ENCODE results near the gene IQCF2.
"Not testable (repeated sequence)": the region's sequence is repeated elsewhere in the genome, so short reads cannot be mapped to it uniquely, and the experiment has no call there.

Gene IQCF2

DNA sequence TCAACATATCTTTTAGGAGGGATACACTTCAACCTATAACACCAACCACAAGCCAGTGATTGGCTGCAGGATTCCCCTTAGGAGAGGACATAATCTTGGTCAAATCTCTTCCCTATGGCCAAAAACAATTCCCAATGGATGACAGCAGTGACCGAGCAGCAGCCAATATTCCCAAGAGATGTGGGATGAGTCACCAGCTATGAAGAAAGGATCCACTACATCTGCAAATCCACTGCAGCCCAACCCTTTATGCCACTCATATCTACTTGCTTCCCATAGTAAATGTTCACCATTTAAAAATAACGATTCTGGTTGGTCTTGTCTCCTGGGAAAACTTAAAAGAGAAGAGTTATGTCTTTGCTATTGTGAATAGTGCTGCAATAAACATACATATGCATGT, 18.5 kb downstream of the IQCF2 start:
- no peak for DNase-seq (ENCODE audit: low spot score)

GRCh38 chr3:51886447-51886846, 25.0 kb downstream of the IQCF2 start:
- DNase-seq (ENCODE audit: low spot score) = no peak

- no peak for DNase-seq (ENCODE audit: low spot score)
Measured at GRCh38 chr3:51887620-51888019, 26.2 kb downstream of the IQCF2 start.

GRCh38 chr3:51888463-51889105, 27.2 kb downstream of the IQCF2 start:
- DNase-seq (ENCODE audit: low spot score) = no peak

- peak; percentile 62 for DNase-seq (ENCODE audit: low spot score)
Measured at GRCh38 chr3:51891242-51892039, 30.0 kb downstream of the IQCF2 start.

DNA sequence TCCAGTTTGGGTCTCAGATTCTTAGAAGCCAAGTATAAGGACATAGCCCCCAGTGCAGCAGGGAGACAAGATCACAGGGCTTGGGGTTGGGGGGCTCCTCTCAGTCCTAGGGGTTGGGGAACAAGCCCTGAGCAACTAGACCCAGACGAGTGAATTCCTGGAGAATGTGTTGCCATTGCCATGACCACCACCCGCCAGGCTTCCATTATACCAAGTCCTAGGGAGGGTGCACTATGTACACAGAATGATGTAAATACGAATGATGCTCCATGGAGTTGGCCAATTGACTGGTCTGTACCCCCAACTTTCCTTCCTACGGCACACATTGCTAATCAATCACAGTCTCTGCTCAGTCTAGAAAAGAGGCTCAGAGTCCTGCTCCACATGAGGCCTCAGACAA, 33.0 kb downstream of the IQCF2 start:
- DNase-seq (ENCODE audit: low spot score) = no peak

DNA sequence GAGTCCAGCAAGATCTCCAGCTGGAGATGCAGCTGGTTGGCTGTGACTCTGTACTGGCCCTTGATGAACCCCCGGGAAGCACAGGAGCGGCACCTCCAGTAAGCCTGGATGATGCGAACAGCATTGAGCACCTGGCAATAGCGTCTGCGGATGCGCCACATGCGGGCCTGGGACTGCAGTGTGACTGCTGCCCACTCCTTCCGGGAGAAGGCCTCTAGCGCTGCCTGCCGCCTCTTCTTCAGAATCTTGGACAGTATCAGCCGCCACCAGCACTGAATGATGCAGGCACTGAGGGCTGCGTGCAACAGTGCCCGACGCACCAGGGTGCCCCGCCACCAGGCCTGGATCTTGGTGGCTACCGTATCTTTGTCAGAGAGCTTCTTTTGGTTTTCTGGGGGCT, 33.5 kb downstream of the IQCF2 start:
- no peak for DNase-seq (ENCODE audit: low spot score)

DNA sequence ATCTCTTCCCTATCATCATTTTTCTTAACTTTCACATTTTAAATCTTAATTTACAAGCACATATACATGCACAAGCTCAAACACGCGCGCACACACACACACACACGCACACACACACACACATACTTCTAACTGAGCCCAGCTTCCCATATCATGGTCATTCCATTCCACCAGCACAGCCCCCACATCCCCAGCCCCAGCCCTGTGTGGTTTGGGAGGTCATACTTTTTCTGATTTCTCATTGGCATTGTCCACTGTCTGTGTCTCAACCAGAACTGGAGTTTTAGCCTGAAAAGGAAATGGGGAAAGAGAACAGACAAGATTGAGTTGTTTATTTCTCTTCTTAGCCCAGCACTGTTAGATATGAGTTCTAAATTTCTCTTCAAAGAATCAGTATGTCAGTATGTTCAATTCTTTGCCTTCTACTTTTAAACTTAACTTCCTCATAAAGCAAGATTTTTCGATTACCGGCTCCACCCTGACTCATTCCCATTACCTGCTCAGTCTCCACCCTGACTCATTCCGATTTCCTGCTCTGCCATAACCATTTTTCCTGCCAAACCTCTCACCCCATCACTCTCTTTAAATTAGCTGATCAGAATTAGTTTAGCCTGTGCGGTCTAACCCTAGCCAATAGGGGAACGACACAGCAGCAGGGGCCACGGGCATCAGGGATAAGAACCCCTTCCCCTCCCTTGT, 35.3 kb downstream of the IQCF2 start:
- no peak for DNase-seq (ENCODE audit: low spot score)

- DNase-seq (ENCODE audit: low spot score) = no peak
Measured at GRCh38 chr3:51897391-51897790, 36.0 kb downstream of the IQCF2 start.

- DNase-seq (ENCODE audit: low spot score) = not testable (repeated sequence)
Measured at GRCh38 chr3:51900043-51900442, 38.6 kb downstream of the IQCF2 start.

DNA sequence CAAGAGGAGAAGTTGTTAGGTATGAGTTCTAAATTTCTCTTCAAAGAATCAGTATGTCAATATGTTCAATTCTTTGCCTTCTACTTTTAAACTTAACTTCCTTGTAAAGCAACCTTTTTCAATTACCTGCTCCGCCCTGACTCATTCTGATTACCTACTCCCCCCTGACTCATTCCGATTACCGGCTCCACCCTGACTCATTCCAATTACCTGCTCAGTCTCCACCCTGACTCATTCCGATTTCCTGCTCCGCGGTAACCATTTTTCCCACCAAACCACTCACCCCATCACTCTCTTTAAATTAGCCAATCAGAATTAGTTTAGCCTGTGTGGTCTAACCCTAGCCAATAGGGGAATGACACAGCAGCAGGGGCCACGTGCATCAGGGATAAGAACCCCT, 40.9 kb downstream of the IQCF2 start:
- not testable (repeated sequence) for DNase-seq (ENCODE audit: low spot score)

- no peak for DNase-seq (ENCODE audit: low spot score)
Measured at GRCh38 chr3:51904034-51904823, 42.8 kb downstream of the IQCF2 start.

DNA sequence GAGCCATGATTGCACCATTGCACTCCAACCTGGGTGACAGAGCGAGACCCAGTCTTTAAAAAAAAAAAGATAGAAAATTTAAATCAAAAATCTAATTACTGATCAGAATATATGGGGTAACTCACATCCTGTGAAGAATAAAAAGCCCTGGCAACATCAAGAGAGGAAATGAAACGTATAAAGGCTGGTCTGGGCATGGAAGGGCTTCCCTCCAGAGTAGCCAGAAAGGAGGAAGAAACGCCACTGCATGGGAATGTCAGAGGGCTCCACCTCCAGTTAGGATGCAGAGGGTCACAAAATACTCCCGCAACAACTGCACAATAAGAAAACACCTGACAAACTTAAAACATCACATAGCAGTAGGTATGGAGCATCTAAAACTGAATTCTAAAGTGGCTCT, 46.6 kb downstream of the IQCF2 start:
- DNase-seq (ENCODE audit: low spot score) = no peak
